Cerebellar cortex (tissue), 1 donor: Measurements from ENCODE around the gene VN1R2.
"Not testable (repeated sequence)": the region's sequence is repeated elsewhere in the genome, so short reads cannot be mapped to it uniquely, and the experiment has no call there.

ENCODE experiments used
- DNase-seq: peaks from one replicate; pipeline ENCODE4 v3.0.0-alpha.2; 2015; ENCODE audit warnings: low spot score

The VN1R2 gene, protein sequence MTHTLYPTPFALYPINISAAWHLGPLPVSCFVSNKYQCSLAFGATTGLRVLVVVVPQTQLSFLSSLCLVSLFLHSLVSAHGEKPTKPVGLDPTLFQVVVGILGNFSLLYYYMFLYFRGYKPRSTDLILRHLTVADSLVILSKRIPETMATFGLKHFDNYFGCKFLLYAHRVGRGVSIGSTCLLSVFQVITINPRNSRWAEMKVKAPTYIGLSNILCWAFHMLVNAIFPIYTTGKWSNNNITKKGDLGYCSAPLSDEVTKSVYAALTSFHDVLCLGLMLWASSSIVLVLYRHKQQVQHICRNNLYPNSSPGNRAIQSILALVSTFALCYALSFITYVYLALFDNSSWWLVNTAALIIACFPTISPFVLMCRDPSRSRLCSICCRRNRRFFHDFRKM

DNA sequence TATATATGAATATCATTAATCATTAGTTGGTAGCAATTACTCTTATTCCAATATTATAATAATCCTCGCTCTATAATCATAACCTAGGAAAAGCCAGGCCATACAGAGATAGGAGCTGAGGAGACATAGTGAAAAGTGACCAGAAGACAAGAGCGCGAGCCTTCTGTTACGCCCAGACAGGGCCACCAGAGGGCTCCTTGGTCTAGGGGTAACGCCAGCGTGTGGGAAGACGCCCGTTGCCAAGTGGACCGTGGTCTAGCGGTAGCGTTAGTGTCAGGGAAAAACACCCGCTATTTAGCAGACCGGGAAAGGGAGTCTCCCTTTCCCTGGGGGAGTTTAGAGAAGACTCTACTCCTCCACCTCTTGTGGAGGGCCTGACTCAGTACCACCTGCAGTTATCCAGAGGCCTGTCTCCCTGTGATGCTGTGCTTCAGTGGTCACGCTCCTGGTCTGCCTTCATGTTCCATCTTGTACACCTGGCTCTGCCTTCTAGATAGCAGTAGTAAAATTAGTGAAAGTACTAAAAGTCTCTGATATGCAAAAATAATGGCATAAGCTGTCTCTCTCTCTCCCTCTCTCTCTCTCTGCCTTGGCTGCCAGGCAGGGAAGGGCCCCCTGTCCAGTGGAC lies at the start of gene VN1R2:
VN1R2 (plus strand) TSS at position 578 of the 628 bp plus-strand sequence. CDS start 84 bp downstream, outside the sequence.
- DNase-seq: not testable (repeated sequence)

DNA sequence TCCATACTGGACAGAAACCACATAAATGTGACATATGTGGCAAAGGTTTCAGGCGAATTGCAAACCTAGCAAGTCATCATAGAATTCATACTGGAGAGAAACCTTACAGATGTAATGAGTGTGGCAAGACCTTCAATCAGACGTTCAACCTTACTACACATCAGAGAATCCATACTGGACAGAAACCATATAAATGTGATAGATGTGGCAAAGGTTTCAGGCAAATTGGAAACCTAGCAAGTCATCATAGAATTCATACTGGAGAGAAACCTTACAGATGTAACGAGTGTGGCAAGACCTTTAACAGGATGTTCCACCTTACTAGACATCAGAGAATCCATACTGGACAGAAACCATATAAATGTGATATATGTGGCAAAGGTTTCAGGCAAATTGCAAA lies 46.5 kb upstream of the VN1R2 start:
- not testable (repeated sequence) for DNase-seq

DNA sequence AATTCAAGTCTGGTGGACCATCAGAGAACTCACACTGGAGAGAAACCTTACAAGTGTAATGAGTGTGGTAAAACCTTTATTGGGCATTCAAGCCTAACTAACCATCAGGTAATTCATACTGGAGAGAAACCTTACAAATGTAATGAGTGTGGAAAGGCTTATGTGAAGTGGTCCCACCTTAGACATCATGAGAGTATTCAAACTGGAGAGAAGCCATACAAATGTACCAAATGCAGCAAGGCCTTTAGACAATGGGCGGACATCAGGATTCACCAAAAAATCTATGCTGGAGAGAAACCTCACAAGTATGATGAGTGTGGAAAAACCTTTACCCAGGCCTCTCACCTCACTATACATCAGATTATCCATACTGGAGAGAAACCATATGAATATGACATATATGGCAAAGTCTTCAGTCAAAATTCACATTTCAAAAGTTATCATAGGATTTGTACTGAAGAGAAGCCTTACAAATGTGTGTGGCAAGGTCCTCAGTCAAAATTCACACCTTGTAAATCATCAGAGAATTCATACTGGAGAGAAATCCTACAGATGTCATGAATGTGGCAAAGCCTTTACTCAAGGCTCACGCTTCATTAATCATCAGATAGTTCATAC lies 45.3 kb upstream of the VN1R2 start:
- no peak for DNase-seq

DNA sequence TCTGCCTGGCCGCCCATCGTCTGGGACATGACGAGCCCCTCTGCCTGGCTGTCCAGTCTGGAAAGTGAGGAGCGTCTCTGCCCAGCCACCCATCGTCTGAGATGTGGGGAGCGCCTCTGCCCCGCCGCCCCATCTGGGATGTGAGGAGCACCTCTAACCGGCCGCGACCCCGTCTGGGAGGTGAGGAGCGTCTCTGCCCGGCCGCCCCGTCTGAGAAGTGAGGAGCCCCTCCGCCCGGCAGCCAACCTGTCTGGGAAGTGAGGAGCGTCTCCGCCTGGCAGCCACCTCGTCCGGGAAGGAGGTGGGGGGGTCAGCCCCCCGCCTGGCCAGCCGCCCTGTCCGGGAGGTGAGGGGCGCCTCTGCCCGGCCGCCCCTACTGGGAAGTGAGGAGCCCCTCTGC lies 35.4 kb upstream of the VN1R2 start:
- DNase-seq: not testable (repeated sequence)

DNA sequence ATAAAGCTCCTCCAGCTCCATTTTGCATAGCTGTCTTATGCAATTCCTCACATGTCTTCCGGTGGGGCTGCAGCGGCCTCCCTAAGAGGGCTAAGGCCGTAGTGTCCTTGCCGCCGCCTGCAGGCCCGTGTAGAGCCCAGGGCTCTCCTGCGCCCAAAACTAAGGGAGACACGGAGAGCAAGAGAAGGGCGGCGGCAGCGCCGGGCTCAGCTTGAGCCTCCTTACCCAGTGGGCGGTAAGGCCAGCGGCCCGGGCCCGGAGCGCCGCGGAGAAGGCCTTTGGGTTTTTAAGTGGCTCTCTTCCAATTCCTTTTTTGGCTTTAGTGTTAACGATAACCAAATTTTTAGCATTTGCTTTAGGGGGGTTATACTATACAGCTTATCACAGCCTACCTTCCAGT lies 33.5 kb upstream of the VN1R2 start:
- no peak for DNase-seq

DNA sequence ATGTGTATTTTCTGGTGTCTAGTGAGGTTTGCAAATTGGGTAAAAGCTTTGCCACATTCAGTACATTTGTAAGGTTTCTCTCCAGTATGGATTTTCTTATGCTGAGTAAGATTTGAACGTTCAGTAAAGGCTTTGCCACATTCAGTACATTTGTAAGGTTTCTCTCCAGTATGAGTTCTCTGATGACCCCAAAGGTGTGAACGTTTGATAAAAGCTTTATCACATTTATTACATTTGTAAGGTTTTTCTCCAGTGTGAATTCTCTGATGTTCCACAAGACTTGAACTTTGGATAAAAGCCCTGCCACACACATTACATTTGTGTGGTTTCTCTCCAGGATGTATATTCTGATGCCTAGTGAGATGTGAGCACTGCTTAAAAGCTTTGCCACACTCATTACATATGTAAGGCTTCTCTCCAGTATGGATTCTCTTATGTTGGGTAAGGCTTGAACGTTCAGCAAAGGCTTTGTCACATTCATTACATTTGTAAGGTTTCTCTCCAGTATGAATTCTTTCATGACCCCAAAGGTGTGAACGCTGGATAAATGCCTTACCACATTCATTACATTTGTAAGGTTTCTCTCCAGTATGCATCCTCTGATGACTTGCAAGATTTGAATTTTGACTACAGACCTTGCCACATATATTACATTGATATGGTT lies 20.8 kb upstream of the VN1R2 start:
- no peak for DNase-seq

DNA sequence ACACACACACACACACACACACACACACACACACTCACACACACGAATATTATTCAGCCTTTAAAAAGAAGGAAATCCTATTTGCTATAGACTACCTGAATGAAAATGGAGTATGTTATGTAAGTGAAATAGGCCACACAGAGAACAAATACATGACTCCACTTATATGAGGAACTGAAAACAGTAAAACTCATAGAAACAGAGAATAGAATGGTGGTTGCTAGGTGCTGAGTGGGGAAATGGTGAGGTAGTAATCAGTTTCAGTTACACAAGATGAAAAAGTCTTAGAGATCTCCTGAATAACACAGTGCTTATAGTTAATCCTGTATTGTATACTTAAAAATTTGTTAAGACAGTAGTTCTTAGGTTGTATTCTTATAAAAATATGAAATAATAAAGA lies 11.6 kb upstream of the VN1R2 start:
- no peak for DNase-seq

DNA sequence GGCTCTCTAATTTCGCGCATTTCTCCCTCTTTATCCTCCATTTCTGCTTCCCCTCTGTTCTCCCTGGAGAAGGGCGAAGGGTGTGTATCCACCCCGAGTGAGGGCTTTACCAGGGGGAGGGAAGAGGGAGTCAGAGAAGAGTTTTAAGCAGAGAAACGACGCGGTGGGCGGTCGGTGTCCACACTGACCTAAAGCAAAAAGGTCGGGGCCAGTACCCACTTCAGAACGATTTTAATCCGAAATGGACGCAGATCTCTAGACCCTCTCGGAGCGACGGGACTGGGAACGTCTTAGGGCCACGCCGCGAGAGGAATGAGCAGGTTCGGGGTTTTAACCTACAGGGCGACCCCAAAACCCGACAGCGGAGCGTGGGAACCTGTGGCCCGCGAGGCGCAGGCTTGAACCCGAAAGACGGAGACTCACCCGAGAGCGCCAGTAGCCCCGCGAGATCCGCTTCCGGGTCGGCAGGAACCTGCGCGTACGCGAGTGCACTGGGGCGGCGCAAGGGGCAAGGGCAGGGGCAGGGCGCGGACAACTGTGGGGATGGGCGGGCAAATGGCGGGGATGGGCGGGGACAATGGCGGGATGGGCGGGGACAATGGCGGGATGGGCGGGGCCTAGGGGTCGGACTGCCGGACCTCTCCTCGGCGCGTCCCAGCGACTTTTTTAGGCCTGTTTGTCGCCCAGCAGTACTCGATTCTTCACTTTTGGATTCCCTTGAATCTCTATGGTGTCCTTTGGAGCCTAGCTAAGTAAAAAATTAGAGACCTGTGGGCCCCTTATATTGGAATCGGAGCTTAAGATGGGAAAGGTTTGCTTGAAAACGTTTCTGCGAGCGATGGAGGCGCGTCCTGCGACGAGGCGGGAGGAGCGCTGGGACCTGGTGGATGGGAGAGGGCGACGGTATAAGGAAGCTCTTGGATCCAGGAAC lies 3.4 kb upstream of the VN1R2 start, which contains the start of gene ZNF677:
ZNF677 (minus strand) TSS at position 463 of the 931 bp plus-strand sequence. CDS start 3,323 bp downstream, outside the sequence.
- DNase-seq: peak; percentile 88

DNA sequence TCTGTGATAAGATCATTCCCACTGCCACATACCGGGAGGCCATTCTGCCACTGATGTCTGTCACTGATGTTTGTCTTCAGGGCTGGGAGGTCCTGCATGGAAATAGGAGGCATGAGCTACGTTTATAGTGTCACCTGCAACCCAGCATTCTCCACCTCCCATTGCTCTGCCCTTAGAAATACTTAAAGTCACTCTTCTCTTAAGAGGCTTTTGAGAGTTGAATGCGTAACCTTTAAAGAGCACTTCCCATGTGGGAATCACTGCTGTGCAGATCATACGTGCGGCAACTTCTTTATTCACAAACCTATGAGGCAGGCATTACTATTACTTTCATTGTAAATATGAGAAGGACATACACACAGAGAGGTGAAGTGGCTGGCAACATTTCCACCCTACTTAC lies 9.5 kb downstream of the VN1R2 start, which contains the start of gene VN1R4:
VN1R4 (minus strand) TSS at position 101 of the 400 bp plus-strand sequence; CDS start at position 43, 58 bp downstream.
- DNase-seq: not testable (repeated sequence)

DNA sequence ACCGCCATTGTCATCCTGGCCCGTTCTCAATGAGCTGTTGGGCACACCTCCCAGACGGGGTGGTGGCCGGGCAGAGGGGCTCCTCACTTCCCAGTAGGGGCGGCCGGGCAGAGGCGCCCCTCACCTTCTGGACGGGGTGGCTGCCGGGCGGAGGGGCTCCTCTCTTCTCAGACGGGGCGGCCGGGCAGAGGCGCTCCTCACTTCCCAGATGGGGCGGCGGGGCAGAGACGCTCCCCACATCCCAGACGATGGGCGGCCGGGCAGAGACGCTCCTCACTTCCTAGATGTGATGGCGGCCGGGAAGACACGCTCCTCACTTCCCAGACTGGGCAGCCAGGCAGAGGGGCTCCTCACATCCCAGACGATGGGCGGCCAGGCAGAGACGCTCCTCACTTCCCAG lies 11.8 kb downstream of the VN1R2 start:
- not testable (repeated sequence) for DNase-seq

DNA sequence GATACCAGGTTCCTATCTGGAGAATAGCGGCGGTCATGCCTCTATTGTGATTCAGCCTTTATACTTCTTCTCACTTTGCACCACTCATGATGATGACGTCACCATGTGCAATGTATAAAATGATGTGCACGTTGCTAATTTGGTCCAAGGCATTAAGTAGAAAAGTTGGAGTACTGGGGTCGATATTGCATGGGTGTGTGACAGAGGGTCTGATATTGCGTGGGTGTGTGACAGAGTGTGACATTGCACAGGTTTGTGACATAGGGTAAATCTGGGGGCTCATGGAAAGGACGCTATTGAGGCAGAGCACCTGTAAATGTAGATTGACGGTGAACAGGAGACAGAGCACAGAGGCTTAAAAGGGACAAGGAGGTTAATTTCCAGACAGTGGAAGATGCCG lies 14.0 kb downstream of the VN1R2 start:
- DNase-seq: no peak

DNA sequence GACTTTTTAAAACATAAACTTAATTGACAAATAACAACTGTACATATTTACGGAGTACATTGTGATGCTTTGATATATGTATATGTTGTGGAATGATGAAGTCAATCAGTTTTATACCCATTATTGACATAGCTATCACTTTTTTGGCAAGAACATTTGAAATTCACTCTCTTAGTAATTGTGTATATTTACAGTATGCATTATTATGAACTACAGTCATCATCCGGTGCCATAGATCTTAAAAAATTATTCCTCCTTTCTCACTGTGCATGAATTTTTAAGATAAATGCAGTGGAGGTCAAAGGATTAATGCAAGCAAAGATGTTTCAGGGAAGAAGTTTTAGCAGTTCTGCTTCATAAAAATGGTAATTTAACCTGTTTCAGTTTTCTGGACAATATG lies 17.4 kb downstream of the VN1R2 start:
- no peak for DNase-seq

DNA sequence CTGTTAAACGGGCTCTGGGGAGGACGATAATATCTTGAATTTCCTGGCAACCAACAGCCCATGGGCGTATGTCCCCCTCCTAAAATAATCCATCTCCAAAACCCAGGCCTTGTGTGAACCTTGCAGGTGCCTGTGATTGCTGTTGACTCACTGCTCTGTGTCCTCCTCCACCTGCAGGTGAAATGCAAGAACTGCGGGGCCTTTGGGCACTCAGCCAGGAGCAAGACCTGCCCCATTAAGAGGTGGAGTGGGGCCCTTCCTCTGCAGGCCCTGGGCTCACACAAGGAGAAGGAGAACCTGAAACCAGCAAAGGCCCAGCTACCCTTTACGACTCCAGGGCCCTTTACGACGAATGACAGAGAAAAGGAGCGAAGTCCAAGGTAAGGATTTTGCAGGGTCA lies 23.9 kb downstream of the VN1R2 start:
- not testable (repeated sequence) for DNase-seq

DNA sequence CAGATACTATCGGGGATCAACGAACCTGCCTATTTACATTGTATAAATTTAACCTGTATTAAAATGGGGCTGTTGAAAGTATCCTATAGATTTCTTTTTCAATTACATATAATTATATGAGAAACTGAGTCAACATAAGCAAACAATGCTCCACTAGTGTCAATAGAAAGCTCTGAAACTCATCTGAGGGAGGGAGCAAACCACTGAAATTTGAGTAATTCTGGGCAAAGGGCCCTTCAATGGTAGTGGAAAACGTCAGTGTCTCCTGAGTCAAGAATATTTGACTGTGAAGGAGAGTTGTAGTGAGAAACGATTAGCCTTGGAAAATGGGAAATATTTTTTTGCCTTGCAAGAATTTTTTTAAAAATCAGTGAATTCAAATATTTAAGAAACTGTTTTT lies 27.0 kb downstream of the VN1R2 start:
- DNase-seq: no peak

DNA sequence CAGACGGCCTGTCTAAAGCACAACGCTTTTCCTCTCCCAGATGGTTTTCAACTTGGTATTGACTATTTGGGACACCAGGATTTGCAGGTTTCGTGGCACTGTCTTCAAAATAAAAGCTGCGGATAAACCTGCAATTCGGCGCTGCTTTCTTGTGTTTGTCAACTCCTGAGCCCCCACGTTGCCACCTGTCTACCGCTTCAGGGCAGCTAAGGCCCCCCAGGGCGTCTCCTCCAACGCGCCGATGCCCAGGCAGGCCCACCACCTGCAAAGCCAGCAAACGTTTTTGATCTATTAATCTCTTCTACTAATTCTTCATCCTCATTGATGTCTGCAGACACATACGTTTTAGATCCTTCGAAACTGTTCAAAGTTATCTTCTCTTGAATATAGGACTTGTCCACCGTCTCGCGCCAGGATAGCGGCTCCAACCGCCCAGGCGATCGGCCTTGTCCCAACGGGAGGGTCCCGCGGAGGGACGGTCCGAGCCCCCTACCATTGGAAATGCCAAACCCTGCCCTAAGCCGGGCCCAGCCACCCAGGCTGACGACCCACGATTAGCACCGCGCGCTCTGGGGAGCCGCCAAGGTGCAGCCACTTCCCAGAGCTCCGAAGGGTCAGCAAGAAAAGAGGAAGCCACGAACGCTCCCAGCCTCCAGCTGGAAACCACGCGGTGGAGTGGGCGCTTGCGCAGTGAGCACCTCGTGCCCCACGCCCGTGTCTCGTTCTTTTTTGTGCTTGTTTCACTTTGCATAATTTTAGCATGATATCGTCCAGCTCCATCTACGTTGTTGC lies 32.9 kb downstream of the VN1R2 start:
- DNase-seq: no peak

DNA sequence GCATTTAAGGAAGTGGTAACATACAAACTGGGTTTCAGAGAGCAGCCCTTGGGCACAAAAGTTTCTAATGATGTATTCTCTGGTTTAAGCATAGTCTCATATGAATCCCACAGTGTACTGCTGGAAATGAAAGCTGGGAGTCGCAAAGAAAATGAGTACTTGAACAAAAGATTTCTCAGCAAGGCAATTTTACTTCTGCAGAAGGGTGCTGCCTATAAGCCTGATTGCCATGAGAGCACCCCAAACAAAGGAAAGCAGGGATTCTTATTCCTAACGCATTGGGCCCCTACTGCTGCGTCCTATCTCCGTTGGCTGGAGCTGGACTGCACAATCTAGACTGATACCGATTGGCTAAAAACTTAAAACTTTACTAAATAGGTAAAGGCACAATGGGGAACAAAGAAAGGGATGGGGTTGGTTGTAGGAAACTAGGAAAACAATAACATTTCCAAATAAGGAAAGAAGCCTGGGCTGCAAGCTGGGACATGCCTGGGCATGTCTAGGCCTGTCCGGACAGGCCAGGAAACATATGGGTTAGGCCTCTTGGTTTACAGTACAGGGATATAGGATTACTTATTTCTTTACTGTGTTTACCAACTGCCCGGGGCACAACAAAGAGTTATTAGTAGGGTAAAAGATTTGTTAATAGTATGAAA lies 36.8 kb downstream of the VN1R2 start:
- peak; percentile 2 for DNase-seq

DNA sequence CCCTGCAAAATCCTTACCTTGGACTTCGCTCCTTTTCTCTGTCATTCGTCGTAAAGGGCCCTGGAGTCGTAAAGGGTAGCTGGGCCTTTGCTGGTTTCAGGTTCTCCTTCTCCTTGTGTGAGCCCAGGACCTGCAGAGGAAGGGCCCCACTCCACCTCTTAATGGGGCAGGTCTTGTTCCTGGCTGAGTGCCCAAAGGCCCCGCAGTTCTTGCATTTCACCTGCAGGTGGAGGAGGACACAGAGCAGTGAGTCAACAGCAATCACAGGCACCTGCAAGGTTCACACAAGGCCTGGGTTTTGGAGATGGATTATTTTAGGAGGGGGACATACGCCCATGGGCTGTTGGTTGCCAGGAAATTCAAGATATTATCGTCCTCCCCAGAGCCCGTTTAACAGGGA lies 43.2 kb downstream of the VN1R2 start:
- DNase-seq: not testable (repeated sequence)

DNA sequence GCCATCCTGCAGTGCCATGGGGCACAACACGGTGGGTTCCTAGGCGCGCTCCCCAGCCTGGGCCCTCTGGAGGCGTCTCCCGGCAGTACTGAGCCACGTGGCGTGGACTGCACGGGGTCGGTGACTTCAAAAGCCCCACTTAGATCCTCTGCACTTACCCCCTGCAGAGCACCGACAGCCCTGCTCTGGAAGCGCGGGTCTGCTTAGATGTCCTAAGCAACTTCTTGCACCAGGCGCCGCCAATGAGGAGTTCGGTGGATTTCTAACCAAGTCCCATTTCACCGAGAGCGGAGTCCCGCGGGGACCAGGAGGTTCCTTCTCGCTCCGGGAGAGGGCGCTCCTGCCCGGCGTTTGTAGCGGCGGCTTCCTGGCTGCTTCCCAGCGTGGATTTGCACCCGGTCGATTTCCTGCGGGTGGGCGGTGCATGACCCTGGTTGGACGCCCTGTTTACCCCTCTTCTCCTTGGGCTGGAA lies 50.3 kb downstream of the VN1R2 start:
- DNase-seq: no peak
